Measurements from ENCODE around the gene DMC1. TPM values are rescaled to one million over a fixed set of nuclear protein-coding genes. Genes with fewer than 3 reads are reported as not detected.
A peak's percentile ranks its signal among the peaks of the same experiment; 100 is the strongest.

DMC1 gene
- total RNA-seq, 2 donors from 2014 or later, result 3.1 TPM; not detected in 1

DNA sequence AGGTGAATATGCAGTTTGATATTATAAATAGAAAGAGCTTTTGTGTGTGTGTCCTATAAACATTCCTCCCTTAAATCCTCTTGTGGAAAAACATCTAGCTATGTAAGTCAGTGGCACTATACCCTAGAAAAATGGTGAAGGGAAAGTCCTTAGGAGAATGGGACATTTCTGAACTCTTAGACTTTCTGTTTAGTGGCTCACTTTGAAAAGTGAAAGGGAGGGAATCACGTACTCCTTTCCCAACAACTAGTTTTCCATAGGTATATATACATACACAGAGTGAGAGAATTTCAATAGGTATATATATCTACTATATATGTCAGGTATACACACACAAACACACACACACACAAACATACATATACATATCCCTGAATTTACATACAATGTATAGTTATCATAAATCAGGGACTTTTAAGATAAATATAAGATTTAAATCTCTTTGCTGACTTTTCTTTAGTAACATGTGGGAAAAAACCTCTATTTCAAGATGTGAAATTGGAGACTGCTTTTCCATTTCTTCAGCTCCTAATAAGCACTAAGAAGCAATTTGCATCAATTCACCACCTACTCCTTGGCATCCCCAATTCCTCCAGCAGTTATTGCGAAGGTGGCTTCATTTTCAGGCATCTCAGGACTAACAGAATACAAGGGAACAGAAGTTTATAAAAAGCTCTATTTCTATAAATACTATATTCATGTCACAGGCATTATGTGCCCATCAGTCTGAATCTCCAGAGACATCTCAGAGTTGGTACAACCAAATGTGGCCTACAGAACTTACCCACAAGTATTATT, 50.3 kb downstream of the DMC1 start:
- H3K27me3 ChIP-seq (replicated peaks; ENCODE audit: insufficient read depth), result no peaks in the 10 kb centered on the region
- no peaks in the 10 kb centered on the region for H3K4me1 ChIP-seq (ENCODE audit: control insufficient read depth in 1 of 2, low read depth in 2 of 2)
- DNase-seq (ENCODE audit: low spot score) (no peak), ATAC-seq (ENCODE audit: insufficient number of reproducible peaks, low FRiP score, low read depth) (no peak)
- no peaks in the 10 kb centered on the region for H3K36me3 ChIP-seq
- H3K9me3 ChIP-seq, result no peaks in the 10 kb centered on the region
- no peak overlapping the region for H3K27ac ChIP-seq
- no peak overlapping the region for H3K4me3 ChIP-seq
- TF ChIP-seq, protein P1, sequence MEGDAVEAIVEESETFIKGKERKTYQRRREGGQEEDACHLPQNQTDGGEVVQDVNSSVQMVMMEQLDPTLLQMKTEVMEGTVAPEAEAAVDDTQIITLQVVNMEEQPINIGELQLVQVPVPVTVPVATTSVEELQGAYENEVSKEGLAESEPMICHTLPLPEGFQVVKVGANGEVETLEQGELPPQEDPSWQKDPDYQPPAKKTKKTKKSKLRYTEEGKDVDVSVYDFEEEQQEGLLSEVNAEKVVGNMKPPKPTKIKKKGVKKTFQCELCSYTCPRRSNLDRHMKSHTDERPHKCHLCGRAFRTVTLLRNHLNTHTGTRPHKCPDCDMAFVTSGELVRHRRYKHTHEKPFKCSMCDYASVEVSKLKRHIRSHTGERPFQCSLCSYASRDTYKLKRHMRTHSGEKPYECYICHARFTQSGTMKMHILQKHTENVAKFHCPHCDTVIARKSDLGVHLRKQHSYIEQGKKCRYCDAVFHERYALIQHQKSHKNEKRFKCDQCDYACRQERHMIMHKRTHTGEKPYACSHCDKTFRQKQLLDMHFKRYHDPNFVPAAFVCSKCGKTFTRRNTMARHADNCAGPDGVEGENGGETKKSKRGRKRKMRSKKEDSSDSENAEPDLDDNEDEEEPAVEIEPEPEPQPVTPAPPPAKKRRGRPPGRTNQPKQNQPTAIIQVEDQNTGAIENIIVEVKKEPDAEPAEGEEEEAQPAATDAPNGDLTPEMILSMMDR (IDR thresholded peaks at IDR 0.05), result no peak

DNA sequence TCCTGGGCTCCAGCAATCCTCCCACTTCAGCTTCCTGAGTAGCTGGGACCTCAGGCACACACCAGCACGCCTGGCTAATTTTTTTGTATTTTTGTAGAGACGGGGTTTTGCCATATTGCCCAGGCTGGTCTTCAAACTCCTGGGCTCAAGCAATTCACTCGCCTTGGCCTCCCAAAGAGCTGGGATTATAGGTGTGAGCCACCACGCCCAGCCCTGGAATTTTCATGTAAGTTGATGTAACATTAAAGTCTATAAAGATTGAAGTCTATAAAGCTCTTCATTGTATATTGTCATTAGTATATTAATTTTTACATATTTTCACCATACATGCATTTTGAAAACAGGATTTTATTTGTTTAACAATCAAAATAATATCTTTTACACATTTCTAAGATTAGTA, 51.4 kb downstream of the DMC1 start:
- ATAC-seq (ENCODE audit: insufficient number of reproducible peaks, low FRiP score, low read depth), result no peak
- TF ChIP-seq, protein P1 (IDR thresholded peaks at IDR 0.05), result no peak

DNA sequence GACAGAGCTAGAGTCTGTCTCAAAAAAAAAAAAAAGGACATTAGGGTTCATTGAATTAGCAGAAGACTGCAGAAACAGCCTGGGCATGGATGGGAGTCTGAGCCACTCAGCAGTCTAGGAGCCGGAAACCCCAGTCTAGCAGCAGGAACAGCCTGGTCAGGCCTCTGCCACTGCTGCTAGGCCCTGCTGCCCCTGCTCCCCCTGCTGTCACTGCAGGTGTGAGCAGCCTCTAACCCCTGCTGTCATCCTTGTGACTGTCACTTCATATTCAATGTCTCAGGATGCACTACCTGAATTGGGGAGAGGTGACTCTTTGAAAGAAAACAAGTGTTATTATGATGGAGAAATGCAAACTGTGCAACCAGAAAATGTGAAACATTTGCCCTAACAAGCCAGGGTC, 56.9 kb downstream of the DMC1 start:
- no peak overlapping the region for H3K27ac ChIP-seq
- H3K4me3 ChIP-seq, result no peak overlapping the region
- H3K4me1 ChIP-seq (ENCODE audit: control insufficient read depth in 1 of 2, low read depth in 2 of 2), result no peaks in the 10 kb centered on the region
- no peaks in the 10 kb centered on the region for H3K9me3 ChIP-seq
- H3K36me3 ChIP-seq, result no peaks in the 10 kb centered on the region
- DNase-seq (ENCODE audit: low spot score) (no peak), ATAC-seq (ENCODE audit: insufficient number of reproducible peaks, low FRiP score, low read depth) (no peak)
- H3K27me3 ChIP-seq (replicated peaks; ENCODE audit: insufficient read depth), result no peaks in the 10 kb centered on the region
- TF ChIP-seq, protein P1 (IDR thresholded peaks at IDR 0.05), result no peak

More for the DNA sequence above, 51.4 kb downstream of the DMC1 start:
- Histone ChIP-seq H3K4me3 (no peak overlapping the region), H3K27me3 (replicated peaks; ENCODE audit: insufficient read depth) (no peaks in the 10 kb centered on the region), H3K9me3 (no peaks in the 10 kb centered on the region), H3K36me3 (no peaks in the 10 kb centered on the region), H3K4me1 (ENCODE audit: control insufficient read depth in 1 of 2, low read depth in 2 of 2) (no peaks in the 10 kb centered on the region), H3K27ac (no peak overlapping the region)
- no peak for DNase-seq (ENCODE audit: low spot score)

DNA sequence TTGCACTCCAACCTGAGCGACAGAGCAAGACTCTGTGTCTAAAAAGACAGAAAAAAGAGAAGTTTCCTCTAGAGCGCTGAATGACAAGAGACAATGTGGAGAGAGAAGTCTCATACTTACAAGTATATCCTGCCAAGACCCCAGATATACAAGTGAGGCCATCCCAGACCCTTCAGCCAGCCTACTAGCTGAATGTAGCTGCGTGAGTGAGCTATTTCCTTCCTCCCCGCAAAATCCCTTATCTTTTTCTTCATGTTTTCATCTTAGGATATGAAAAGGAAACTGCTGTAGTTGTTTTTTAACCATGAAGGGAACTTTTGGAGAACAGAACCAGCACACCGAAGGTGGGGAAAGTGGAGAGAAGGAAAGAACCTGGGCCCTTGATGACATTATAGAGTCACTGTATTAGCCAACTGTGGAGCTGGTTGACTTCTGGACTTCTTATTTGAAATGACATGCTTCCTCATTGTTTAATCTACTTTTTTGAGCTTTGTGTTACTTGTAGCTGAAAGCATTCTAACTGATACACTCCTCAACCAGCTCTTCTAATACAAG, 59.5 kb downstream of the DMC1 start:
- H3K27ac ChIP-seq, result no peak overlapping the region
- H3K36me3 ChIP-seq, result no peaks in the 10 kb centered on the region
- peaks cover 0 to 8% of the 10 kb centered on the region in 2 donors for H3K4me1 ChIP-seq (ENCODE audit: control insufficient read depth in 1 of 2, low read depth in 2 of 2)
- no peaks in the 10 kb centered on the region for H3K27me3 ChIP-seq (replicated peaks; ENCODE audit: insufficient read depth)
- TF ChIP-seq, protein P1 (IDR thresholded peaks at IDR 0.05), result no peak
- no peak for ATAC-seq (ENCODE audit: insufficient number of reproducible peaks, low FRiP score, low read depth)
- H3K4me3 ChIP-seq, result no peak overlapping the region
- H3K9me3 ChIP-seq, result no peaks in the 10 kb centered on the region
- DNase-seq (ENCODE audit: low spot score), result no peak

DNA sequence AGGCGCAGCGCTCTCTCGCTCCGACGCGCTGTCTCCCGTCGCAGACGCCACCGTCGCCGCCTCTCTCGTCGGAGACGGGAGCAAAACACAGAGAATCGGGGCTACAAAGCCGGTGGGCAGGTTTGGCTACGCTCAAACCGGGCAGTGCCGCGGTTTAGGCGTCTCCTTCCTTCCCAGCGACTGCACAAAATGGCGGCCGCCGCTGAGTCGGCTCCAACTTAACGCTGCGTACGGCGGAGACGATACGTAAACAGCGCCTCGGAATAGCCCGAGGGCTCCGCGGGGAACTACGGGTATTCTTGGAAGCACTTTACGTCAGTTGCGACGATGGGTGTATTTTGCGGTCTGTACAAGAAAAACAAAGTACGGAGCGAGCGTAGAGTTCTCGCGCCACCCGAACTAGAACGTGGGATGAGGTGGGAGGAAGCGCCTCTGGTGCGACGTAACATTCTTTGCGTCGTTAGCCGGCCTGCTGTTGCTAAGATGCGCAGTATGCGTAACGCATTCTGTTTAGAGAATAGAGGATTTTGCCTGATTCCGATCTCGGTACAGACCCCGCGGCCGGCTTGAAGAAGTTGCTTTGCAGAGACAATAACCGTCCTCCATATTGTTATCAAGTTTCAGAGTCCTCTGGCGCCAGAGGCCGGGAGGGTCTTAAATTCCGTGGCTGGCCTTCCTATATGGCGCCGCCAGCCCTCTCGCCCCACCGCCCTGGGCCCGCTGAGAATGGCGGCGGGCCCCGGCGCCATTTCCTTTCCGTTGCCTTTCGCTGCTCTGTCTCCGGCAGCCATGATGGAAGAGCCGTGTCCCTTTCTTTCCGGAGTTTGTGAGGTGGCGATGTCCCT, 63.6 kb downstream of the DMC1 start, which contains the start of gene DDX17:
Gene DDX17 (minus strand): TSS at position 194 of the 845 bp plus-strand sequence.
- TF ChIP-seq, protein P1 (IDR thresholded peaks at IDR 0.05), result no peak

More for the DNA sequence above, 63.6 kb downstream of the DMC1 start, which contains the start of gene DDX17:
- Histone ChIP-seq H3K4me1 (ENCODE audit: control insufficient read depth in 1 of 2, low read depth in 2 of 2) (peaks cover 20 to 43% of the 10 kb centered on the region in 2 donors), H3K27me3 (replicated peaks; ENCODE audit: insufficient read depth) (no peaks in the 10 kb centered on the region), H3K36me3 (no peaks in the 10 kb centered on the region), H3K9me3 (no peaks in the 10 kb centered on the region), H3K4me3 (peak within 1 kb of the TSS; percentile 95), H3K27ac (peak within 1 kb of the TSS; percentile 99 to 100)
- peak; percentile 97 for ATAC-seq (ENCODE audit: insufficient number of reproducible peaks, low FRiP score, low read depth)
- peak; percentile 81 for DNase-seq (ENCODE audit: low spot score)
